ENCODE data around the gene KCNB1.

The KCNB1 gene

GRCh38 chr20:49356676-49357075, 125.8 kb downstream of the KCNB1 start:
- Histone ChIP-seq H3K9ac (ENCODE audit: insufficient read length, low read depth) (no peak overlapping the region), H3K27me3 (ENCODE audit: insufficient read depth, insufficient read length) (no peaks in the 10 kb centered on the region), H3K4me3 (ENCODE audit: insufficient read length, low read depth) (no peak overlapping the region), H3K4me1 (ENCODE audit: insufficient read depth, insufficient read length) (peaks cover under 1% of the 10 kb centered on the region), H3K36me3 (ENCODE audit: insufficient read depth, insufficient read length, low read length) (no peaks in the 10 kb centered on the region), H3K9me3 (ENCODE audit: insufficient read depth, low read length) (no peaks in the 10 kb centered on the region)
- TF ChIP-seq SUZ12 (IDR thresholded peaks at IDR 0.05; ENCODE audit: extremely low read depth, insufficient read depth, insufficient read length) (no peak), YY1 (IDR thresholded peaks at IDR 0.05; ENCODE audit: insufficient read depth, insufficient read length) (no peak), ZNF274 (IDR thresholded peaks at IDR 0.05; ENCODE audit: low read depth, low read length) (no peak)
- no peak for DNase-seq (ENCODE audit: low read depth, low spot score)

GRCh38 chr20:49354673-49355072, 127.8 kb downstream of the KCNB1 start:
- H3K36me3 ChIP-seq (ENCODE audit: insufficient read depth, insufficient read length, low read length), result no peaks in the 10 kb centered on the region
- no peak overlapping the region for H3K9ac ChIP-seq (ENCODE audit: insufficient read length, low read depth)
- no peak for DNase-seq (ENCODE audit: low read depth, low spot score)
- H3K4me3 ChIP-seq (ENCODE audit: insufficient read length, low read depth), result no peak overlapping the region
- no peaks in the 10 kb centered on the region for H3K9me3 ChIP-seq (ENCODE audit: insufficient read depth, low read length)
- H3K4me1 ChIP-seq (ENCODE audit: insufficient read depth, insufficient read length), result peaks cover 3% of the 10 kb centered on the region
- no peak for TF ChIP-seq YY1 (IDR thresholded peaks at IDR 0.05; ENCODE audit: insufficient read depth, insufficient read length)
- no peaks in the 10 kb centered on the region for H3K27me3 ChIP-seq (ENCODE audit: insufficient read depth, insufficient read length)

GRCh38 chr20:49353348-49353747, 129.1 kb downstream of the KCNB1 start:
- Histone ChIP-seq H3K36me3 (ENCODE audit: insufficient read depth, insufficient read length, low read length) (no peaks in the 10 kb centered on the region), H3K9ac (ENCODE audit: insufficient read length, low read depth) (no peak overlapping the region), H3K9me3 (ENCODE audit: insufficient read depth, low read length) (no peaks in the 10 kb centered on the region), H3K27me3 (ENCODE audit: insufficient read depth, insufficient read length) (no peaks in the 10 kb centered on the region), H3K4me3 (ENCODE audit: insufficient read length, low read depth) (no peak overlapping the region), H3K4me1 (ENCODE audit: insufficient read depth, insufficient read length) (peaks cover 3% of the 10 kb centered on the region)
- DNase-seq (ENCODE audit: low read depth, low spot score), result no peak
- no peak for TF ChIP-seq ZNF274 (IDR thresholded peaks at IDR 0.05; ENCODE audit: low read depth, low read length)
- TF ChIP-seq YY1 (IDR thresholded peaks at IDR 0.05; ENCODE audit: insufficient read depth, insufficient read length), result no peak
- no peak for TF ChIP-seq SUZ12 (IDR thresholded peaks at IDR 0.05; ENCODE audit: extremely low read depth, insufficient read depth, insufficient read length)

- no peaks in the 10 kb centered on the region for H3K9me3 ChIP-seq (ENCODE audit: insufficient read depth, low read length)
- DNase-seq (ENCODE audit: low read depth, low spot score), result no peak
- no peaks in the 10 kb centered on the region for H3K36me3 ChIP-seq (ENCODE audit: insufficient read depth, insufficient read length, low read length)
Observed at GRCh38 chr20:49352751-49353150, 129.7 kb downstream of the KCNB1 start.

GRCh38 chr20:49351775-49352174, 130.7 kb downstream of the KCNB1 start:
- TF ChIP-seq ZNF274 (IDR thresholded peaks at IDR 0.05; ENCODE audit: low read depth, low read length) (no peak), YY1 (IDR thresholded peaks at IDR 0.05; ENCODE audit: insufficient read depth, insufficient read length) (no peak), SUZ12 (IDR thresholded peaks at IDR 0.05; ENCODE audit: extremely low read depth, insufficient read depth, insufficient read length) (no peak)
- Histone ChIP-seq H3K4me1 (ENCODE audit: insufficient read depth, insufficient read length) (peaks cover 8% of the 10 kb centered on the region), H3K9me3 (ENCODE audit: insufficient read depth, low read length) (no peaks in the 10 kb centered on the region), H3K4me3 (ENCODE audit: insufficient read length, low read depth) (no peak overlapping the region), H3K27me3 (ENCODE audit: insufficient read depth, insufficient read length) (no peaks in the 10 kb centered on the region), H3K36me3 (ENCODE audit: insufficient read depth, insufficient read length, low read length) (no peaks in the 10 kb centered on the region), H3K9ac (ENCODE audit: insufficient read length, low read depth) (no peak overlapping the region)
- no peak for DNase-seq (ENCODE audit: low read depth, low spot score)

More at GRCh38 chr20:49352751-49353150, 129.7 kb downstream of the KCNB1 start:
- H3K9ac ChIP-seq (ENCODE audit: insufficient read length, low read depth), result no peak overlapping the region
- no peaks in the 10 kb centered on the region for H3K27me3 ChIP-seq (ENCODE audit: insufficient read depth, insufficient read length)
- peaks cover 4% of the 10 kb centered on the region for H3K4me1 ChIP-seq (ENCODE audit: insufficient read depth, insufficient read length)
- TF ChIP-seq YY1 (IDR thresholded peaks at IDR 0.05; ENCODE audit: insufficient read depth, insufficient read length), result no peak
- no peak for TF ChIP-seq ZNF274 (IDR thresholded peaks at IDR 0.05; ENCODE audit: low read depth, low read length)
- no peak for TF ChIP-seq SUZ12 (IDR thresholded peaks at IDR 0.05; ENCODE audit: extremely low read depth, insufficient read depth, insufficient read length)
- H3K4me3 ChIP-seq (ENCODE audit: insufficient read length, low read depth), result no peak overlapping the region

- no peaks in the 10 kb centered on the region for H3K36me3 ChIP-seq (ENCODE audit: insufficient read depth, insufficient read length, low read length)
Observed at GRCh38 chr20:49349694-49350252, 132.7 kb downstream of the KCNB1 start.

GRCh38 chr20:49349078-49349477, 133.4 kb downstream of the KCNB1 start:
- H3K36me3 ChIP-seq (ENCODE audit: insufficient read depth, insufficient read length, low read length), result no peaks in the 10 kb centered on the region
- no peak overlapping the region for H3K9ac ChIP-seq (ENCODE audit: insufficient read length, low read depth)
- peaks cover 10% of the 10 kb centered on the region for H3K4me1 ChIP-seq (ENCODE audit: insufficient read depth, insufficient read length)
- TF ChIP-seq ZNF274 (IDR thresholded peaks at IDR 0.05; ENCODE audit: low read depth, low read length) (no peak), YY1 (IDR thresholded peaks at IDR 0.05; ENCODE audit: insufficient read depth, insufficient read length) (no peak), SUZ12 (IDR thresholded peaks at IDR 0.05; ENCODE audit: extremely low read depth, insufficient read depth, insufficient read length) (no peak)
- no peaks in the 10 kb centered on the region for H3K27me3 ChIP-seq (ENCODE audit: insufficient read depth, insufficient read length)
- DNase-seq (ENCODE audit: low read depth, low spot score), result no peak
- no peak overlapping the region for H3K4me3 ChIP-seq (ENCODE audit: insufficient read length, low read depth)
- no peaks in the 10 kb centered on the region for H3K9me3 ChIP-seq (ENCODE audit: insufficient read depth, low read length)

More at GRCh38 chr20:49349694-49350252, 132.7 kb downstream of the KCNB1 start:
- Histone ChIP-seq H3K4me1 (ENCODE audit: insufficient read depth, insufficient read length) (peaks cover 8% of the 10 kb centered on the region), H3K4me3 (ENCODE audit: insufficient read length, low read depth) (no peak overlapping the region), H3K9ac (ENCODE audit: insufficient read length, low read depth) (no peak overlapping the region), H3K27me3 (ENCODE audit: insufficient read depth, insufficient read length) (no peaks in the 10 kb centered on the region), H3K9me3 (ENCODE audit: insufficient read depth, low read length) (no peaks in the 10 kb centered on the region)
- no peak for DNase-seq (ENCODE audit: low read depth, low spot score)
- no peak for TF ChIP-seq SUZ12 (IDR thresholded peaks at IDR 0.05; ENCODE audit: extremely low read depth, insufficient read depth, insufficient read length)
- TF ChIP-seq ZNF274 (IDR thresholded peaks at IDR 0.05; ENCODE audit: low read depth, low read length), result no peak
- TF ChIP-seq YY1 (IDR thresholded peaks at IDR 0.05; ENCODE audit: insufficient read depth, insufficient read length), result no peak

All from NT2/D1 (cell line).